Limb (tissue), 2 donors: ENCODE measurements around the gene GALM.
"Not testable (repeated sequence)": the region's sequence is repeated elsewhere in the genome, so short reads cannot be mapped to it uniquely, and the experiment has no call there.

ENCODE experiments used
- DNase-seq, 2 donors: peaks; one replicate each; pipeline ENCODE4 v3.0.0-alpha.2; 2016; ENCODE audit errors: extremely low spot score in 2 of 2

The GALM gene

GRCh38 chr2:38665854-38666555 lies at the start of gene GALM:
TSS of gene GALM (plus strand) at chr2:38666114. CDS start at chr2:38666162, 48 bp downstream.
- DNase-seq = peak; percentile 86 to 94

DNA sequence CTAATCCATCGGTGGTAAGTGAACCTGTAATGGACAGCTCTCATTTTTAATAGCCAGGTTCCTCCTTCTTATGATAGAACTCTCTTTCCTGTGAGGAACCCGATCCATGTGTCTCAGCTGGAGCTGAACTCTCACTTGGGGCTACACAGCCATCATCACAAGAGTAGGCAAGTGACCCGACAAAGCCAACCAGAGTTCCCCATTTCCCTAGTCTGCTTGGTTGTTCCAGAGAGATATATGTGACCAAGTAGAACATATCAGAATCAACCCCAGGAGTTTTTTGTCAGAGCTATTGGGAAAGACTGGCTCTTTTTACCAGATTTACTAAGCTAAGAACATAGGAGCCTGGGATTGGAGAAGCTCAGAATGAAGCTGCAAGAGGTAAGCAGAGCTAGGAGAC lies 48.6 kb upstream of the GALM start:
- DNase-seq = no peak

GRCh38 chr2:38619458-38620164 lies 46.3 kb upstream of the GALM start:
- DNase-seq = no peak

- no peak for DNase-seq
These were observed 45.5 kb upstream of the GALM start for GRCh38 chr2:38620282-38620977.

- no peak for DNase-seq
These were observed 44.9 kb upstream of the GALM start for GRCh38 chr2:38621018-38621417.

- DNase-seq = no peak
These were observed 43.7 kb upstream of the GALM start for GRCh38 chr2:38622210-38622609.

DNA sequence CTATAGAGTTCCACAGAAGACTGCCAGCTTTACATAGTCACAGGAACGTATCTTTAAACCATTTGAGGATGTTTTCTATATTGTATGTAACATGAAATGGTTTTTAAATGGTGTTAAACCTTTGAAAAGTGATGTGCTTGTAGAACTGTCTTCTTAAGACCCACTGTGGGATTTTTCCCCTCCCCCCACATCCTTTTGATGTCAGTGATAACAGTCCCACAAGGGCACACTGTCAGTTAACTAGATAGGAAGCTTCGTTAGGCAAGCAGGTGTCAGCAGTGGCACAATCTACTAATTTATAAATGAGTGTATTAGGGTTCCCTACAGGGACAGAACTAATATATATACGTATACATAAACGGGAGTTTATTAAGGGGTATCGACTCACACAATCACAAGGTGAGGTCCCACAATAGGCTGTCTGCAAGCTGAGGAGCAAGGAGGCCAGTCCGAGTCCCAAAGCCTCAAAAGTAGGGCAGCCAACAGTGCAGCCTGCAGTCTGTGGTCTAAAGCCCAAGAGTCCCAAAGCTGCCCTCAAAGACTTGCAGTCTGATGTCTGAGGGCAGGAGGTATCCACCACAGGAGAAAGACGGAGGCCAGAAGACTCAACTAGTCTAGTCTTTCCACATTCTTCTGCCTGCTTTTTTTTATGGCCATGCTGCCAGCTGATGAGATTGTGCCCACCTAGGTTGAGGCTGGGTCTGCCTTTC lies 39.4 kb upstream of the GALM start:
- no peak for DNase-seq

- no peak for DNase-seq
These were observed 38.5 kb upstream of the GALM start for GRCh38 chr2:38627391-38627790.

- DNase-seq = no peak
These were observed 36.2 kb upstream of the GALM start for GRCh38 chr2:38629684-38630083.

DNA sequence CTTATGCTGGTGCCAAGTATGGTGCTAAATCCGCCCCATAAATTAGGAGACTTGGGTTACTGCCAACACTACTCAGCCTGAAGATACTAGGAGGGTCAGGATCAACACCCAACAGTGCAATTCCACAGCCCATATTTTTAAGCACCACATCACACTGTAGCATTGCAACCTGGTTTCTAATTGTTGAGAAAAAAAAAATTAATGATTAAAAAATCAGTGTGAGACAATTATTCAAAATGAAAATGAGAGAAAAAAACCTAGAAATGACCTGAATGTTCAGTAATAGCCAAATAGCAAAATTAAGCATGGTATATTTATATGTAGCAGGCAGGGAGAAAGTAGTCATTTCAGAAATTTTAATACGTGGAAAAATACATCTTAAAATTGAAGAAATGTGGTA lies 33.9 kb upstream of the GALM start:
- no peak for DNase-seq

- no peak for DNase-seq
These were observed 32.9 kb upstream of the GALM start for GRCh38 chr2:38632980-38633379.

GRCh38 chr2:38633895-38634294 lies 32.0 kb upstream of the GALM start:
- DNase-seq = no peak

- no peak for DNase-seq
These were observed 31.2 kb upstream of the GALM start for GRCh38 chr2:38634684-38635083.

DNA sequence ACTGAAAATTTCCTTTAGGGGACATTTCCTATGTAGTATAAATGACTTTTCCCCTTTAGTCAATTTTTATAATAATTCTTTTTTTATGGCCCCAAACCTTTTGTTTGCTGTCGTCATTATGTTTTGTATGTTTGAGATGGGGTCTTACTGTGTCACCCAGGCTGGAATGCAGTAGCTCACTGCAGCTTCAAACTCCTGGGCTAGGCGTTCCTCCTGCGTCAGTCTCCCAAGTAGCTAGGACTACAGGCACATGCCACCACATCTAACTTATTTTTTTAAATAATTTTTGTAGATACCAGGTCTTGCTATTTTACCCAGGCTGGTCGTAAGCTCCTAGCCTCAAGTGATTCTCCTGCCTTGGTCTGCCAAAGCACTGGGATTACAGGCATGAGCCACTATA lies 30.8 kb upstream of the GALM start:
- no peak for DNase-seq

GRCh38 chr2:38636069-38636468 lies 29.8 kb upstream of the GALM start:
- no peak for DNase-seq

GRCh38 chr2:38642373-38643017 lies 23.4 kb upstream of the GALM start:
- not testable (repeated sequence) for DNase-seq

DNA sequence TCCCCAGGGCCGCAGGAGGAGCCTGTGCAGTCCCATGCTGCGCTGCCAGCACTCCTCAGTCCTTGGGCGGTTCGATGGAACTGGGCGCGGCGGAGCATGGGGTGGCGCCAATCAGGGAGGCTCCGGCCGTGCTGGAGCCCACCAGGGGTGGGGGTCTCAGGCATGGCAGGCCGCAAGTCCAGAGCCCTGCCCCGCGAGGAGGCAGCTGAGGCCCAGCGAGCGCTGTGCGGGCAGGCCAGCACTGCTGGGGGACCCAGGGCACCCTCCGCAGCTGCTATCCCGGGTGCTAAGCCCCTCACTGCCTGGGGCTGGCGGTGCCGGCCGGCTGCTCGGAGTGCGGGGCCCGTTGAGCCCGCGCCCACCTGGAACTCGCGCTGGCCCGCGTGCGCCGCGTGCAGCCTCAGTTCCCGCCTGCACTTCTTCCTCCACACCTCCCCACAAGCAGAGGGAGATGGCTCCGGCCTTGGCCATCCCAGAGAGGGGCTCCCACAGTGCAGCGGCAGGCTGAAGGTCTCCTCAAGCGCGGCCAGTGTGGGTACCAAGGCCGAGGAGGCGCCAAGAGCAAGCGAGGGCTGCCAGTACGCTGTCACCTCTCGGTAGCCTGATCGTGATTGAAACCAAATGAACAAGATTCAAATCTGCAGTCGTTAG lies 22.8 kb upstream of the GALM start:
- DNase-seq = no peak

DNA sequence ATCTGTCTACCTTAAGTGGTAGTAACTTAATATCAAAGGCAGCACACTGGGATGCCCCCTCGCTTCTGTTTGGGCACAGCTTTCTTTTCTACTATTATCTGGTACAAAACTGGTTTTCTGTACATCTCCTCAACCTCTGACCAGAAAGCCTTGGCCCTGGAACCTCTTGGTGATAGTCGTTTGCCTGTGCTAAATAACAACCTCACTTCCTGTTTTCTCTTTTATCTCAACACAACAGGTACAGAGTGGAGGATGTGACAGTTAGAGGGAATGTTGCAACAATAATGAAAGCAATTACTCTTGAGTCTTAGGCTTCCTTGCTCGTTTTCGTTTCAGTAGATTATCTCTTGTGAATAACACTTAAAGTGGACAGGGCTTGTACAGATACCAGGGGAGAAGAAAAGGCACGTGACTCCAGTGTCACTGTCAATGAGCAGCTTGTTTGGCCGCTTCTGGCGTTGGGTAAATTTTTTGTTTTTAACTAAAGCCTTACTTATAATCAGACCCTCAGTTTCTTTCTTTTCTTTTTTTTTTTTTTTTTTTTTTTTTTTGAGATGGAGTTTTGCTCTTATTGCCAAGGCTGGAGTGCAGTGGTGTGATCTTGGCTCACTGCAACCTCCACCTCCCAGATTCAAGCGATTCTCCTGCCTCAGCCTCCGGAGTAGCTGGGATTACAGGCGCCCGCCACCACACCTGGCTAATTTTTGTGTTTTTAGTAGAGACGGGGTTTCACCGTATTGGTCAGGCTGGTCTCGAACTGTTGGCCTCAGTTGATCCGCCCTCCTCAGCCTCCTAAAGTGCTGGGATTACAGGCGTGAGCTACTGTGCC lies 22.0 kb upstream of the GALM start:
- DNase-seq = not testable (repeated sequence)

DNA sequence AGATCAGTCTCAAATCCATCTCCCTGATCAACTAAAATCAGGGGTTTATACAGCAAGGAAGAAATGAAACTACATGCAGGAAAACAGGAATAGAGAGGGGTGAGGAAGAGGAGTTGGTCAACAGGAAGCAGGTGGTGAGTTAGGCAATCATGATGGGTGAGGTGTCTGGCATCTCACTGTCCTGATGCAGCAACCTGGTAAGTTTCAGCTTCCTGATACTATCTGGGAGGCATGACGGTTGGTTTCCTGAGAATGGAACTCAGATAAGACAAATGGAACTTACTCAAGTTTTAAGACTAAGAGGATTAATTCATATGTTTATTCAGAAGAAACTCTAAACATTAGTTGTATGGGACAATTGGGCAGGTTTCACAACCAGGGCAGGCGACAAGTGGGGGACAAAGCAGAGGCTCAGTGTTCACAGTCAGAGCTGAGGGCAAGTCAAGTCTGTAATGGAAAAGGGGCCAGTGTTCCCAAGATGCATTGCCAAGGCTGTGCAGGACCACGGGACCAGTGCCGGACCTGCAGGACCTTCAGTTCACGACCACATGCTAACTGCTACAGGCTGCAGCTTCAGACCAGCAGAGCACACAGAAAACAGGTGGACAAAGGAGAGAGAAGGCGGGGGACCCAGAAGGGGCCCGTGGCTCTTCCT lies 17.7 kb upstream of the GALM start:
- DNase-seq = no peak
